Muscle layer of colon (tissue), 2 donors: Measurements from ENCODE around the gene RPS24.

ENCODE experiments used
- H3K27ac ChIP-seq: one replicate; pipeline ENCODE4 v1.7.0; 2013; ENCODE audit warnings: low read depth, mild to moderate bottlenecking, low read length, moderate library complexity
- H3K27me3 ChIP-seq, 2 donors: one replicate each; pipeline ENCODE4 v1.7.0; 2013; ENCODE audit warnings: low read length in 2 of 2, mild to moderate bottlenecking in 2 of 2; ENCODE audit not compliant: insufficient read depth in 2 of 2, control insufficient read depth in 1 of 2
- H3K36me3 ChIP-seq: one replicate; pipeline ENCODE4 v1.7.0; 2013; ENCODE audit warnings: mild to moderate bottlenecking, low read length; ENCODE audit not compliant: insufficient read depth
- H3K4me1 ChIP-seq: one replicate; pipeline ENCODE4 v1.7.0; 2013; ENCODE audit warnings: mild to moderate bottlenecking, low read length; ENCODE audit not compliant: insufficient read depth
- H3K4me3 ChIP-seq, 2 donors: one replicate each; pipeline ENCODE4 v1.7.0; 2013; ENCODE audit warnings: low read length in 2 of 2, low read depth in 1 of 2, mild to moderate bottlenecking in 1 of 2, moderate library complexity in 1 of 2
- H3K9ac ChIP-seq: one replicate; pipeline ENCODE4 v1.7.0; 2013; ENCODE audit warnings: low read length
- H3K9me3 ChIP-seq: one replicate; pipeline ENCODE4 v1.7.0; 2013; ENCODE audit warnings: mild to moderate bottlenecking, low read length
- donor health status: abdominal sarcoma.
- donor health status: Adenocarcinoma of cecum.

RPS24 gene

GRCh38 chr10:78007172-78007571 lies 26.5 kb upstream of the RPS24 start:
- Histone ChIP-seq H3K9me3 (no peaks in the 10 kb centered on the region), H3K27me3 (no peaks in the 10 kb centered on the region), H3K4me1 (no peaks in the 10 kb centered on the region), H3K9ac (no peak overlapping the region), H3K27ac (no peak overlapping the region), H3K36me3 (peaks cover 73% of the 10 kb centered on the region), H3K4me3 (no peak overlapping the region)

DNA sequence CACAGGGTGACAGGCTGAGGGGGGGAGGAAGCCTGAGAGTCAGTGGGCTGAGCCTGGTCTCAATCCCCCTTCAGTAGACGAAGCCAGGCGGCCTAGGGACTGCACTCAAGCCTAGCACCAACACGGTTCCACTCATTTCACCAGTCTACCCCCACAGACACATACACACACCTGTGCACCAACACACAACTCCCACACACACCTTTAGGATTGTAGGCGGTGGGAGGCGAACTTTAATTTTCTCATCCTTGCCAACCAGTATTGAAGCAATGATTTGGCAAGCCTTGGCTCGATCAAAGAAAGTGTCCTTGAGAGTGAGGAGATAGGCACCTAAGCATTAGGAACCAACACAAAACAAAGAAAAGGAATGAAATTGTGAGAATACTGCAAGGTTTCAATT lies 24.0 kb upstream of the RPS24 start:
- no peak overlapping the region for H3K9ac ChIP-seq
- no peak overlapping the region for H3K27ac ChIP-seq
- H3K36me3 ChIP-seq = peaks cover 69% of the 10 kb centered on the region
- H3K9me3 ChIP-seq = no peaks in the 10 kb centered on the region
- H3K27me3 ChIP-seq = no peaks in the 10 kb centered on the region
- no peaks in the 10 kb centered on the region for H3K4me1 ChIP-seq
- H3K4me3 ChIP-seq = no peak overlapping the region

DNA sequence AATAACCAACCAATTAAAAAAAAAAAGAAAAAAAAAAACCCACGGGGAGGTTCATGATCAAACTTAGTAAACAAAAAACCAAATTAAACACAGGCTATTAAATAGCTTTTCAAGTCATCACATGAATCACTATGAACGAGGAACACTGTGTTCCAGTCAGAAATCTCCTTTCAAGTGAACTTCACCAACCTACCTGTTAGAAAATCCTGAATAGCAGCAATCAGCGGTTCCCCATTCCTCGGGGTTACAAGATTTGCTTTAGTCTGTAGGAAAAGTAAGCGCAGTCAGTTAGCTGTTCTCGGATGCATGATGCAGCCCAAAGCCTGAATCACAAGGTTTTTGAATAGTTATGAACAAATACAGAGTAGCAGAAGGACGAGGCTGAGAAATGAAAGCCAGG lies 23.4 kb upstream of the RPS24 start:
- Histone ChIP-seq H3K27ac (no peak overlapping the region), H3K9me3 (no peaks in the 10 kb centered on the region), H3K4me1 (no peaks in the 10 kb centered on the region)

GRCh38 chr10:78011065-78011464 lies 22.6 kb upstream of the RPS24 start:
- Histone ChIP-seq H3K4me1 (no peaks in the 10 kb centered on the region), H3K27ac (no peak overlapping the region), H3K36me3 (peaks cover 67% of the 10 kb centered on the region), H3K9ac (no peak overlapping the region), H3K27me3 (no peaks in the 10 kb centered on the region), H3K4me3 (no peak overlapping the region), H3K9me3 (no peaks in the 10 kb centered on the region)

More for the DNA sequence above, 23.4 kb upstream of the RPS24 start:
- no peaks in the 10 kb centered on the region for H3K27me3 ChIP-seq
- H3K36me3 ChIP-seq = peaks cover 65% of the 10 kb centered on the region
- H3K4me3 ChIP-seq = no peak overlapping the region
- H3K9ac ChIP-seq = no peak overlapping the region

- Histone ChIP-seq H3K9ac (no peak overlapping the region), H3K27me3 (no peaks in the 10 kb centered on the region), H3K9me3 (no peaks in the 10 kb centered on the region), H3K4me3 (no peak overlapping the region), H3K36me3 (peaks cover 79% of the 10 kb centered on the region), H3K4me1 (no peaks in the 10 kb centered on the region), H3K27ac (no peak overlapping the region)
These were observed 20.1 kb upstream of the RPS24 start for GRCh38 chr10:78013564-78013963.

GRCh38 chr10:78015546-78015945 lies 18.1 kb upstream of the RPS24 start:
- Histone ChIP-seq H3K4me3 (no peak overlapping the region), H3K9me3 (no peaks in the 10 kb centered on the region), H3K27ac (no peak overlapping the region), H3K27me3 (no peaks in the 10 kb centered on the region), H3K36me3 (peaks cover 83% of the 10 kb centered on the region), H3K9ac (no peak overlapping the region), H3K4me1 (no peaks in the 10 kb centered on the region)

- H3K9ac ChIP-seq = no peak overlapping the region
- H3K27me3 ChIP-seq = no peaks in the 10 kb centered on the region
- H3K4me3 ChIP-seq = no peak overlapping the region
- no peaks in the 10 kb centered on the region for H3K9me3 ChIP-seq
- no peak overlapping the region for H3K27ac ChIP-seq
- H3K36me3 ChIP-seq = peaks cover 84% of the 10 kb centered on the region
- no peaks in the 10 kb centered on the region for H3K4me1 ChIP-seq
These were observed 15.8 kb upstream of the RPS24 start for GRCh38 chr10:78017856-78018255.

- no peak overlapping the region for H3K9ac ChIP-seq
- H3K27ac ChIP-seq = no peak overlapping the region
- H3K27me3 ChIP-seq = no peaks in the 10 kb centered on the region
- H3K36me3 ChIP-seq = peaks cover 83% of the 10 kb centered on the region
- H3K4me1 ChIP-seq = no peaks in the 10 kb centered on the region
- H3K9me3 ChIP-seq = no peaks in the 10 kb centered on the region
- H3K4me3 ChIP-seq = no peak overlapping the region
These were observed 14.4 kb upstream of the RPS24 start for GRCh38 chr10:78019264-78019663.

DNA sequence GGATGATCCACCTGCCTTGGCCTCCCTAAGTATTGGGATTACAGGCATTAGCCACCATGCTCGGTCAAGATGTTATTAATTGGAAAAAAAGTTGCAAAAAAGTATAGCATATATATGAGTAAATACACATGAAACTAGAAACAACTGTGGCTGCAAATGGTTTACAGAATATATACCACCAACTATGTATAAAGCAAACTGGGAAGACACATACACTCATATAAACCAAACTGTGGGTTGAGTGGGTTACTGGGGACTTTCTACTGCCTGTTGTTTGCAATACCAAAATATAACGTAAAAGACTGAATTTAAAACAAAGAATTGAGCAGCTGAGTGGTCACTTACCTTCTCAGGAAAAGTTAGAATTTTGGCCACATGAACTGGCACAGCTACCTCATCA lies 12.5 kb upstream of the RPS24 start:
- no peak overlapping the region for H3K9ac ChIP-seq
- no peaks in the 10 kb centered on the region for H3K27me3 ChIP-seq
- H3K9me3 ChIP-seq = no peaks in the 10 kb centered on the region
- H3K27ac ChIP-seq = no peak overlapping the region
- no peaks in the 10 kb centered on the region for H3K4me1 ChIP-seq
- H3K4me3 ChIP-seq = no peak overlapping the region
- H3K36me3 ChIP-seq = peaks cover 93% of the 10 kb centered on the region

GRCh38 chr10:78023741-78024140 lies 9.9 kb upstream of the RPS24 start:
- peaks cover 9% of the 10 kb centered on the region for H3K4me1 ChIP-seq
- H3K4me3 ChIP-seq = no peak overlapping the region
- no peak overlapping the region for H3K27ac ChIP-seq
- no peaks in the 10 kb centered on the region for H3K27me3 ChIP-seq
- H3K9ac ChIP-seq = no peak overlapping the region
- no peaks in the 10 kb centered on the region for H3K9me3 ChIP-seq
- peaks cover 76% of the 10 kb centered on the region for H3K36me3 ChIP-seq

GRCh38 chr10:78025685-78026364 lies 7.8 kb upstream of the RPS24 start:
- Histone ChIP-seq H3K9me3 (no peaks in the 10 kb centered on the region), H3K27ac (no peak overlapping the region), H3K9ac (no peak overlapping the region), H3K27me3 (no peaks in the 10 kb centered on the region), H3K4me1 (peaks cover 14% of the 10 kb centered on the region), H3K4me3 (no peak overlapping the region), H3K36me3 (peaks cover 57% of the 10 kb centered on the region)
